Caco-2 (cell line): ENCODE measurements around the gene NAV3. TPM values are rescaled to one million over a fixed set of nuclear protein-coding genes. Genes with fewer than 3 reads are reported as not detected.

Source experiments
- BruUV-seq: library from RNA; stranded (reverse); fragments of 400-500 nt; replicated peaks from 2 replicates; lab custom pipeline; 2021; lab: Mats Ljungman, UMichigan
- CTCF ChIA-PET: fragments of 300-600 bp; sonication (Branson Sonifier 250); formaldehyde crosslinking; loops from one replicate; lab custom pipeline; 2022; ENCODE audit warnings: antibody characterized with exemption; lab: Charles Lee
- POLR2A ChIA-PET: fragments of 300-600 bp; sonication (Branson Sonifier 250); formaldehyde crosslinking; loops from one replicate; lab custom pipeline; 2022; ENCODE audit warnings: antibody characterized with exemption; lab: Charles Lee
- DNase-seq, 2 experiments: peaks; one replicate each; pipeline versions ENCODE4 v3.0.0 to v3.0.0-alpha.2; 2020 to 2022
- H3K27me3 ChIP-seq: replicated peaks from 2 replicates; pipeline ENCODE4 v1.6.0; 2011; ENCODE audit warnings: low read length; ENCODE audit not compliant: control insufficient read depth, insufficient read depth
- H3K36me3 ChIP-seq: 2 replicates; pipeline ENCODE4 v1.5.1; 2011; ENCODE audit warnings: low read length; ENCODE audit not compliant: control insufficient read depth, insufficient read depth
- H3K4me1 ChIP-seq: fragments of 250-450 bp; sonication (Bioruptor Pico); 2 replicates; pipeline ENCODE4 v1.5.1; 2020; ENCODE audit warnings: mild to moderate bottlenecking
- H3K4me3 ChIP-seq: 2 replicates; pipeline ENCODE4 v1.5.1; 2011; ENCODE audit warnings: low read depth, mild to moderate bottlenecking, control low read depth, low read length
- H3K9me3 ChIP-seq: fragments of 250-450 bp; sonication (Bioruptor Pico); 2 replicates; pipeline ENCODE4 v1.5.1; 2020; ENCODE audit warnings: mild to moderate bottlenecking, moderate library complexity
- H3K27ac Mint-ChIP-seq: one replicate; pipeline ENCODE4 v1.8.0; 2022; ENCODE audit warnings: mixed read lengths; ENCODE audit not compliant: unreplicated experiment
- H3K27me3 Mint-ChIP-seq: one replicate; pipeline ENCODE4 v1.8.0; 2022; ENCODE audit warnings: mixed read lengths; ENCODE audit not compliant: insufficient read depth, unreplicated experiment
- H3K36me3 Mint-ChIP-seq: one replicate; pipeline ENCODE4 v1.8.0; 2022; ENCODE audit warnings: mild to moderate bottlenecking, mixed read lengths; ENCODE audit not compliant: insufficient read depth, unreplicated experiment
- H3K4me1 Mint-ChIP-seq: one replicate; pipeline ENCODE4 v1.8.0; 2022; ENCODE audit warnings: low read depth, mixed read lengths; ENCODE audit not compliant: unreplicated experiment
- H3K4me3 Mint-ChIP-seq: one replicate; pipeline ENCODE4 v1.8.0; 2022; ENCODE audit warnings: mild to moderate bottlenecking, moderate library complexity, mixed read lengths; ENCODE audit not compliant: unreplicated experiment
- H3K9me3 Mint-ChIP-seq: one replicate; pipeline ENCODE4 v1.8.0; 2022; ENCODE audit warnings: mixed read lengths; ENCODE audit not compliant: unreplicated experiment
- intact Hi-C: fragments of 100-400 bp; cut with micrococcal nuclease; formaldehyde crosslinking; loops from one replicate; pipeline ENCODE4 v1.10.0; 2022; ENCODE audit not compliant: unreplicated experiment
- total RNA-seq: library from RNA; stranded (reverse); gene quantifications from 2 replicates; pipeline ENCODE4 v1.2.3, GENCODE V29; 2022
- TF ChIP-seq, protein P1 (sequence below), 2 experiments: fragments of 200-600 bp in 1 of 2; IDR thresholded peaks; 1 replicate in 1 of 2; 2 replicates in 1 of 2; pipeline versions ENCODE4 v1.5.1 to v1.8.0; 2011 to 2022; ENCODE audit warnings: antibody characterized with exemption in 1 of 2, control low read depth in 1 of 2, inconsistent platforms in 1 of 2, low read depth in 1 of 2, low read length in 1 of 2, mild to moderate bottlenecking in 1 of 2, moderate library complexity in 1 of 2; ENCODE audit not compliant: insufficient read depth in 1 of 2, severe bottlenecking in 1 of 2, unreplicated experiment in 1 of 2

NAV3 gene
- total RNA-seq, 1 experiment from 2014 or later, result 0.45 TPM

- CTCF ChIA-PET, result no interaction called here
- Mint-ChIP-seq H3K4me1 (peaks cover 8% of the 10 kb centered on the region), H3K27ac (no peak overlapping the region), H3K27me3 (peaks cover 8% of the 10 kb centered on the region), H3K36me3 (no peaks in the 10 kb centered on the region), H3K4me3 (no peak overlapping the region), H3K9me3 (no peaks in the 10 kb centered on the region)
- TF ChIP-seq, protein P1, sequence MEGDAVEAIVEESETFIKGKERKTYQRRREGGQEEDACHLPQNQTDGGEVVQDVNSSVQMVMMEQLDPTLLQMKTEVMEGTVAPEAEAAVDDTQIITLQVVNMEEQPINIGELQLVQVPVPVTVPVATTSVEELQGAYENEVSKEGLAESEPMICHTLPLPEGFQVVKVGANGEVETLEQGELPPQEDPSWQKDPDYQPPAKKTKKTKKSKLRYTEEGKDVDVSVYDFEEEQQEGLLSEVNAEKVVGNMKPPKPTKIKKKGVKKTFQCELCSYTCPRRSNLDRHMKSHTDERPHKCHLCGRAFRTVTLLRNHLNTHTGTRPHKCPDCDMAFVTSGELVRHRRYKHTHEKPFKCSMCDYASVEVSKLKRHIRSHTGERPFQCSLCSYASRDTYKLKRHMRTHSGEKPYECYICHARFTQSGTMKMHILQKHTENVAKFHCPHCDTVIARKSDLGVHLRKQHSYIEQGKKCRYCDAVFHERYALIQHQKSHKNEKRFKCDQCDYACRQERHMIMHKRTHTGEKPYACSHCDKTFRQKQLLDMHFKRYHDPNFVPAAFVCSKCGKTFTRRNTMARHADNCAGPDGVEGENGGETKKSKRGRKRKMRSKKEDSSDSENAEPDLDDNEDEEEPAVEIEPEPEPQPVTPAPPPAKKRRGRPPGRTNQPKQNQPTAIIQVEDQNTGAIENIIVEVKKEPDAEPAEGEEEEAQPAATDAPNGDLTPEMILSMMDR (IDR thresholded peaks at IDR 0.05; ENCODE audit: insufficient read depth in 1 of 2, low read depth in 1 of 2, low read length in 1 of 2, severe bottlenecking in 1 of 2, unreplicated experiment in 1 of 2), result no peak
- Histone ChIP-seq H3K4me1 (no peaks in the 10 kb centered on the region), H3K27me3 (no peaks in the 10 kb centered on the region), H3K9me3 (no peaks in the 10 kb centered on the region), H3K4me3 (no peak overlapping the region), H3K36me3 (no peaks in the 10 kb centered on the region)
- no TSS peak for BruUV-seq
- intact Hi-C loops, result no loop called here
- no peak for DNase-seq
- POLR2A ChIA-PET, result no interaction called here
These were observed 45.5 kb upstream of the NAV3 start for GRCh38 chr12:77785211-77785610.

DNA sequence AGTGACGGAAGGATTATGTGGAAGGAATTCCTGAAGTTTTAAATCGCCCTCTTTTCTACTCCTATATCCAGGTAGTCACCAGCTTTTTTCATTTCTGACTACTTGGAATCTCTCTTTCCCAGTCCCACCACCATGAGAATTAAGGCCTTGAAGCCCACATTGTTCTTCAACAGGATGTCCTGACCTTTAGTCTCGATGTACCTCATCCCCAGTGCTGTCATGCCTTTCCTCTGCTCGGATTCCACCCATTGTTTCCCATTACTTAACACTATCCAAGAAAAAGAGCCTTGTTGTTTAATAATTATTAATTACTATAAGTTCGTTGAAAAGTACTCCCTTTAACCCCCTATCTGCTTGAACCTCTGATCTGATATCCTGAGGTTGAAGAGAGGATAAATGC lies 44.0 kb upstream of the NAV3 start:
- BruUV-seq, result no TSS peak
- no peaks in the 10 kb centered on the region for H3K9me3 Mint-ChIP-seq
- ChIA-PET POLR2A (no interaction called here), CTCF (no interaction called here)
- Histone ChIP-seq H3K9me3 (no peaks in the 10 kb centered on the region), H3K4me1 (no peaks in the 10 kb centered on the region), H3K4me3 (no peak overlapping the region), H3K36me3 (no peaks in the 10 kb centered on the region), H3K27me3 (no peaks in the 10 kb centered on the region)
- no peak overlapping the region for H3K4me3 Mint-ChIP-seq
- no peaks in the 10 kb centered on the region for H3K36me3 Mint-ChIP-seq
- TF ChIP-seq, protein P1 (IDR thresholded peaks at IDR 0.05; ENCODE audit: insufficient read depth in 1 of 2, low read depth in 1 of 2, low read length in 1 of 2, severe bottlenecking in 1 of 2, unreplicated experiment in 1 of 2), result no peak
- no peak for DNase-seq
- H3K4me1 Mint-ChIP-seq, result peaks cover 8% of the 10 kb centered on the region
- H3K27ac Mint-ChIP-seq, result no peak overlapping the region
- H3K27me3 Mint-ChIP-seq, result peaks cover 6% of the 10 kb centered on the region
- intact Hi-C loops, result no loop called here

GRCh38 chr12:77788231-77789168 lies 42.2 kb upstream of the NAV3 start:
- no peaks in the 10 kb centered on the region for H3K36me3 Mint-ChIP-seq
- H3K36me3 ChIP-seq, result no peaks in the 10 kb centered on the region
- no peaks in the 10 kb centered on the region for H3K9me3 ChIP-seq
- H3K27me3 ChIP-seq, result no peaks in the 10 kb centered on the region
- TF ChIP-seq, protein P1 (IDR thresholded peaks at IDR 0.05; ENCODE audit: insufficient read depth in 1 of 2, low read depth in 1 of 2, low read length in 1 of 2, severe bottlenecking in 1 of 2, unreplicated experiment in 1 of 2), result no peak
- BruUV-seq, result no TSS peak
- no peak overlapping the region for H3K4me3 ChIP-seq
- no peak overlapping the region for H3K27ac Mint-ChIP-seq
- ChIA-PET POLR2A (no interaction called here), CTCF (no interaction called here)
- H3K27me3 Mint-ChIP-seq, result peaks cover 6% of the 10 kb centered on the region
- intact Hi-C loops, result no loop called here
- peaks cover 8% of the 10 kb centered on the region for H3K4me1 Mint-ChIP-seq
- no peak for DNase-seq
- no peaks in the 10 kb centered on the region for H3K9me3 Mint-ChIP-seq
- no peaks in the 10 kb centered on the region for H3K4me1 ChIP-seq
- no peak overlapping the region for H3K4me3 Mint-ChIP-seq
